Hepatocyte (in vitro differentiated cells): ENCODE results near the gene SLC8B1.

Experiments used
- EZH2 ChIP-seq: fragments of 200-600 bp; sonication (generic); IDR thresholded peaks from 2 replicates; pipeline ENCODE4 v1.6.1; 2016; ENCODE audit warnings: antibody characterized with exemption, mild to moderate bottlenecking, borderline replicate concordance
- EZH2phosphoT487 ChIP-seq: fragments of 200-600 bp; sonication (generic); IDR thresholded peaks from one replicate; pipeline ENCODE4 v1.6.1; 2018; ENCODE audit warnings: antibody characterized with exemption, mild to moderate bottlenecking, low read depth, moderate library complexity; ENCODE audit not compliant: unreplicated experiment, severe bottlenecking
- TF ChIP-seq, protein P1 (sequence below): fragments of 200-600 bp; sonication (generic); IDR thresholded peaks from 2 replicates; pipeline ENCODE4 v1.5.1; 2016; ENCODE audit warnings: antibody characterized with exemption, mild to moderate bottlenecking; ENCODE audit not compliant: poor library complexity

DNA sequence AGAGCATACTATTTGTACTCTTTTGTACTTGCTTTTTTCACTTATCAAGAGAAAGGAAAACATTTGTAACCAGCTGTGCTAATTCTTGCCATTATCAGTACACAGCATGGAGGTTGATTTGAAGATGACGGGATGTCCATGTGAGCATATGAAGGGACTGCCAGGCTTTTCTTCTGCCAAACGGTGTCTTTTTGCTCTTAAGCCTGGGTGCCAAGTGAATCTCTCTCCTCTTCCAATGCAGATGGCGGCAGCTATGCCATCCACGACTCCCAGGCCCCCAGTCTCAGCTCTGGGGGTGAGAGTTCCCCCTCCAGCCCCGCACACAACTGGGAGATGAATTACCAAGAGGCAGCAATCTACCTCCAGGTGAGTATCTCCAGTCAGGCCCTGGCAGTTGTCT, 74.8 kb downstream of the SLC8B1 start:
- TF ChIP-seq, protein P1, sequence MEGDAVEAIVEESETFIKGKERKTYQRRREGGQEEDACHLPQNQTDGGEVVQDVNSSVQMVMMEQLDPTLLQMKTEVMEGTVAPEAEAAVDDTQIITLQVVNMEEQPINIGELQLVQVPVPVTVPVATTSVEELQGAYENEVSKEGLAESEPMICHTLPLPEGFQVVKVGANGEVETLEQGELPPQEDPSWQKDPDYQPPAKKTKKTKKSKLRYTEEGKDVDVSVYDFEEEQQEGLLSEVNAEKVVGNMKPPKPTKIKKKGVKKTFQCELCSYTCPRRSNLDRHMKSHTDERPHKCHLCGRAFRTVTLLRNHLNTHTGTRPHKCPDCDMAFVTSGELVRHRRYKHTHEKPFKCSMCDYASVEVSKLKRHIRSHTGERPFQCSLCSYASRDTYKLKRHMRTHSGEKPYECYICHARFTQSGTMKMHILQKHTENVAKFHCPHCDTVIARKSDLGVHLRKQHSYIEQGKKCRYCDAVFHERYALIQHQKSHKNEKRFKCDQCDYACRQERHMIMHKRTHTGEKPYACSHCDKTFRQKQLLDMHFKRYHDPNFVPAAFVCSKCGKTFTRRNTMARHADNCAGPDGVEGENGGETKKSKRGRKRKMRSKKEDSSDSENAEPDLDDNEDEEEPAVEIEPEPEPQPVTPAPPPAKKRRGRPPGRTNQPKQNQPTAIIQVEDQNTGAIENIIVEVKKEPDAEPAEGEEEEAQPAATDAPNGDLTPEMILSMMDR: no peak
- no peak for TF ChIP-seq EZH2phosphoT487
- no peak for TF ChIP-seq EZH2
